GM18858 (cell line): ENCODE measurements around the gene IQCE.

Source experiments
- ATAC-seq: cut with Tn5 transposase; IDR thresholded peaks from one replicate; pipeline ENCODE4 v1.9.1; 2021; ENCODE audit not compliant: unreplicated experiment

IQCE gene

GRCh38 chr7:2657920-2658671, 99.3 kb downstream of the IQCE start:
- no peak for ATAC-seq

GRCh38 chr7:2658941-2659340, 100.2 kb downstream of the IQCE start:
- no peak for ATAC-seq

GRCh38 chr7:2659556-2660358, 101.0 kb downstream of the IQCE start:
- ATAC-seq = no peak

- no peak for ATAC-seq
Observed at GRCh38 chr7:2660359-2661095, 101.7 kb downstream of the IQCE start.

GRCh38 chr7:2661096-2661449, 102.3 kb downstream of the IQCE start:
- no peak for ATAC-seq

- ATAC-seq = no peak
Observed at GRCh38 chr7:2661602-2662272, 103.0 kb downstream of the IQCE start.

GRCh38 chr7:2662273-2663120, 103.7 kb downstream of the IQCE start:
- no peak for ATAC-seq

- no peak for ATAC-seq
Observed at GRCh38 chr7:2663121-2663886, 104.5 kb downstream of the IQCE start.

- no peak for ATAC-seq
Observed at GRCh38 chr7:2663960-2664359, 105.2 kb downstream of the IQCE start.
